K562 (cell line): ENCODE results near the gene CTSW. TPM values are rescaled to one million over a fixed set of nuclear protein-coding genes. Genes with fewer than 3 reads are reported as not detected.
A peak's percentile ranks its signal among the peaks of the same experiment; 100 is the strongest.

Source experiments
- CXXC5 ChIP-seq: fragments of 250-450 bp; sonication (Bioruptor Pico); IDR thresholded peaks from 2 replicates; pipeline ENCODE4 v1.8.0; 2022; ENCODE audit warnings: inconsistent platforms, mild to moderate bottlenecking, moderate library complexity
- LEF1 ChIP-seq: fragments of 450-650 bp; IDR thresholded peaks from 2 replicates; pipeline ENCODE4 v1.6.1; 2016; ENCODE audit warnings: mild to moderate bottlenecking
- MCM5 ChIP-seq: fragments of 450-650 bp; IDR thresholded peaks from 2 replicates; pipeline ENCODE4 v1.6.1; 2016; ENCODE audit warnings: low read depth
- MTF1 ChIP-seq: fragments of 250-450 bp; sonication (Bioruptor Pico); IDR thresholded peaks from 2 replicates; pipeline ENCODE4 v1.9.0; 2021; ENCODE audit warnings: moderate library complexity, mild to moderate bottlenecking, inconsistent platforms, borderline replicate concordance
- MXI1 ChIP-seq: IDR thresholded peaks from 2 replicates; pipeline ENCODE4 v1.6.1; 2011; ENCODE audit warnings: low read depth, mild to moderate bottlenecking, improper control_type of control experiment, low read length
- NEUROD1 ChIP-seq: fragments of 150-350 bp; IDR thresholded peaks from 2 replicates; pipeline ENCODE4 v1.6.1; 2014; ENCODE audit warnings: borderline replicate concordance, low read length, low read depth; ENCODE audit not compliant: partially characterized antibody
- POLR3A ChIP-seq: IDR thresholded peaks from 2 replicates; pipeline ENCODE4 v1.6.1; 2011; ENCODE audit warnings: borderline replicate concordance, mild to moderate bottlenecking, moderate library complexity; ENCODE audit not compliant: insufficient read length, insufficient read depth; ENCODE audit errors: extremely low read depth
- PRPF4 ChIP-seq: fragments of 200-400 bp; formaldehyde crosslinking; IDR thresholded peaks from one replicate; pipeline ENCODE4 v1.6.1; 2017; ENCODE audit warnings: low read length, low read depth, mild to moderate bottlenecking; ENCODE audit not compliant: insufficient read depth, poor library complexity, severe bottlenecking
- SAFB2 ChIP-seq: fragments of 200-400 bp; formaldehyde crosslinking; IDR thresholded peaks from 2 replicates; pipeline ENCODE4 v1.6.1; 2018; ENCODE audit warnings: borderline replicate concordance, low read length, low read depth, moderate library complexity; ENCODE audit not compliant: severe bottlenecking
- SPI1 ChIP-seq: IDR thresholded peaks from 2 replicates; pipeline ENCODE4 v1.6.1; 2011; ENCODE audit warnings: low read depth, low read length, control low read depth, borderline replicate concordance
- STAG1 ChIP-seq: sonication (generic); formaldehyde crosslinking; IDR thresholded peaks from 2 replicates; pipeline ENCODE4 v1.5.0; 2020; ENCODE audit warnings: missing genetic modification reagents, borderline replicate concordance
- XRCC4 ChIP-seq: IDR thresholded peaks from one replicate; pipeline ENCODE4 v1.6.1; 2011; ENCODE audit not compliant: insufficient read depth, insufficient read length; ENCODE audit errors: extremely low read depth
- ZFP91 ChIP-seq: sonication (generic); formaldehyde crosslinking; IDR thresholded peaks from 2 replicates; pipeline ENCODE4 v1.8.0; 2022; ENCODE audit warnings: mild to moderate bottlenecking, missing genetic modification reagents
- ZNF121 ChIP-seq: sonication (generic); formaldehyde crosslinking; conservative IDR thresholded peaks from 2 replicates; pipeline ENCODE4 v1.8.0; 2022; ENCODE audit warnings: missing genetic modification reagents
- ZNF197 ChIP-seq: fragments of 200-800 bp; sonication (Bioruptor generic); IDR thresholded peaks from 2 replicates; pipeline ENCODE4 v1.6.1; 2016; ENCODE audit warnings: low read depth, missing genetic modification characterization, missing compliant biosample characterization
- ZNF274 ChIP-seq: IDR thresholded peaks from 2 replicates; pipeline ENCODE4 v1.6.1; 2011; ENCODE audit warnings: low read depth, mild to moderate bottlenecking, low read length, moderate library complexity, borderline replicate concordance
- ZNF41 ChIP-seq: fragments of 250-450 bp; sonication (Bioruptor Pico); conservative IDR thresholded peaks from 2 replicates; pipeline ENCODE4 v1.4.0; 2020; ENCODE audit warnings: mild to moderate bottlenecking
- ZNF444 ChIP-seq: fragments of 250-450 bp; sonication (Bioruptor Pico); IDR thresholded peaks from 2 replicates; pipeline ENCODE4 v1.4.0; 2020; ENCODE audit warnings: mild to moderate bottlenecking, moderate library complexity
- polyA plus RNA-seq, 8 experiments: library from polyadenylated mRNA; depleted of rRNA in 4 of 8; stranded (reverse) in 5 of 8; unstranded in 3 of 8; fragments of >200 nt; fragmentation: Nextera tagmentation in 2 of 8; fragmentation: Illumina TruSeq in 1 of 8; extraction: Ambion mirVana in 2 of 8; extraction: Trizol in 1 of 8; gene quantifications; 2 replicates each; pipeline versions ENCODE4 v1.2.1 to v1.2.3, GENCODE V29; 2011 to 2014; ENCODE audit warnings: inconsistent platforms in 1 of 8, missing spikeins in 1 of 8
- total RNA-seq, 7 experiments: library from RNA; depleted of rRNA in 6 of 7; stranded (reverse); fragments of >200 nt in 6 of 7; fragmentation: Illumina TruSeq in 2 of 7; extraction: Trizol in 2 of 7; gene quantifications; 2 replicates each; pipeline versions ENCODE4 v1.2.1 to v1.2.3, GENCODE V29; 2011 to 2021; ENCODE audit warnings: low replicate concordance in 1 of 7
- TF ChIP-seq, protein P1 (sequence below), 2 experiments: fragments of 250-450 bp in 1 of 2; fragments of 450-650 bp in 1 of 2; sonication (Bioruptor Pico) in 1 of 2; IDR thresholded peaks; 2 replicates each; pipeline versions ENCODE4 v1.6.1 to v1.8.0; 2016 to 2021; ENCODE audit warnings: mild to moderate bottlenecking in 2 of 2, moderate library complexity in 2 of 2, missing compliant biosample characterization in 1 of 2, missing genetic modification characterization in 1 of 2
- TF ChIP-seq, protein P2 (sequence below): sonication (generic); formaldehyde crosslinking; IDR thresholded peaks from 2 replicates; pipeline ENCODE4 v1.8.0; 2022; ENCODE audit warnings: mild to moderate bottlenecking, missing genetic modification reagents
- TF ChIP-seq, protein P3 (sequence below): fragments of 250-450 bp; sonication (Bioruptor Pico); IDR thresholded peaks from 2 replicates; pipeline ENCODE4 v1.9.0; 2021; ENCODE audit warnings: mild to moderate bottlenecking, inconsistent platforms

The CTSW gene
- total and polyA plus RNA-seq, 9 of the 15 experiments (the other 6 are each of a cell fraction or from before 2014, with no cell fraction given) = 0.04 TPM; not detected in 8

DNA sequence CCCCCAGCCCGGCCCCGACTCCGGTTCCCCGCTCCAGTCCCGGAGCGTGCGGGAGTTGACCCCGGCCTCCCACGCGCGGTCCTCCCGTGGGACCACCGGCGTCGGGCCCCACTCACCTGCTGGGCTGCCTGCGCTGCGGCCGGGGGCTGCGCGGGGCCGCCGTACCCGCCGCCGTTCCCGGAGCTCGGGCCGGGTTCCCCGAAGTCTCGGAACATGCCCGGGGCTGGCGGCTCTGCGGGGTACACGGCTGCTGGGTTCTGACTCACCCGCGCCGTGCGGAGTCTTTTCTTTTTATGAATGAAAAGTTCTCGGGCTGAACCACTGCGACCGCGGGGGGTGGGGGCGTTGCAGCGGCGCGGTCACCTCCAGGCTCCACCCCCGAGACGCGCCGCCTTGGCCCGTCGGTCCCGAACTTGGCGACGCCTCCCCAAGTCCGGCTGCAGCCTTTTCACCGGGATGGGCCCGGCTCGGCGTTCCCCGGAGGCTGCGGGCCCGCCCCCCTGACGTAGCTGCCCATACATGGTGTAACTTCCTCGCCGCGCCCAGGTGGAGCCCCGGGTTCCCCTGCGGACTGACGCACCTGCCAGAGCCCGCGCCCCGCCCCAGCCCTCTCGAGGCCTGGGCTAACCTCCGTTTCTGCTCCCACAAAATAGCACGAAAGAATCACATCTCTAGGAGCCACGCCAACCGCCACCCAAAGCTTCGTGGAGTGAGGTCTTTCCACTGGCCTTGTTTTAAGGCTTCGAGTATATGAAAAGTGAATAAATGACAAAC, 20.7 kb downstream of the CTSW start, which contains the start of gene FOSL1 (continued):
- TF ChIP-seq MXI1 (no peak; the same call in 1 of the 2 replicates), POLR3A (no peak), ZNF444 (CRISPR knock-in tag) (no peak), ZFP91 (CRISPR knock-in tag) (0 out of 2 replicates have a peak, but pooled peaks have one; percentile 2), ZNF274 (no peak), SPI1 (no peak), PRPF4 (peak; percentile 90), SAFB2 (no peak), NEUROD1 (peak; percentile 52), MTF1 (CRISPR knock-in tag) (no peak), XRCC4 (no peak), MCM5 (no peak), ZNF197 (no peak), LEF1 (no peak), CXXC5 (CRISPR knock-in tag) (peak; percentile 93), STAG1 (no peak), ZNF41 (CRISPR knock-in tag) (no peak), ZNF121 (CRISPR knock-in tag) (no peak)
- TF ChIP-seq, protein P1, sequence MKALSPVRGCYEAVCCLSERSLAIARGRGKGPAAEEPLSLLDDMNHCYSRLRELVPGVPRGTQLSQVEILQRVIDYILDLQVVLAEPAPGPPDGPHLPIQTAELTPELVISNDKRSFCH (CRISPR knock-in tag; IDR thresholded peaks at IDR 0.05) = no peak
- TF ChIP-seq, protein P1 (tag; IDR thresholded peaks at IDR 0.05) = peak; percentile 44; the same call in 1 of the 2 replicates
- TF ChIP-seq, protein P2, sequence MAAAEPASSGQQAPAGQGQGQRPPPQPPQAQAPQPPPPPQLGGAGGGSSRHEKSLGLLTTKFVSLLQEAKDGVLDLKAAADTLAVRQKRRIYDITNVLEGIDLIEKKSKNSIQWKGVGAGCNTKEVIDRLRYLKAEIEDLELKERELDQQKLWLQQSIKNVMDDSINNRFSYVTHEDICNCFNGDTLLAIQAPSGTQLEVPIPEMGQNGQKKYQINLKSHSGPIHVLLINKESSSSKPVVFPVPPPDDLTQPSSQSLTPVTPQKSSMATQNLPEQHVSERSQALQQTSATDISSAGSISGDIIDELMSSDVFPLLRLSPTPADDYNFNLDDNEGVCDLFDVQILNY (CRISPR knock-in tag) = no peak
- TF ChIP-seq, protein P3, sequence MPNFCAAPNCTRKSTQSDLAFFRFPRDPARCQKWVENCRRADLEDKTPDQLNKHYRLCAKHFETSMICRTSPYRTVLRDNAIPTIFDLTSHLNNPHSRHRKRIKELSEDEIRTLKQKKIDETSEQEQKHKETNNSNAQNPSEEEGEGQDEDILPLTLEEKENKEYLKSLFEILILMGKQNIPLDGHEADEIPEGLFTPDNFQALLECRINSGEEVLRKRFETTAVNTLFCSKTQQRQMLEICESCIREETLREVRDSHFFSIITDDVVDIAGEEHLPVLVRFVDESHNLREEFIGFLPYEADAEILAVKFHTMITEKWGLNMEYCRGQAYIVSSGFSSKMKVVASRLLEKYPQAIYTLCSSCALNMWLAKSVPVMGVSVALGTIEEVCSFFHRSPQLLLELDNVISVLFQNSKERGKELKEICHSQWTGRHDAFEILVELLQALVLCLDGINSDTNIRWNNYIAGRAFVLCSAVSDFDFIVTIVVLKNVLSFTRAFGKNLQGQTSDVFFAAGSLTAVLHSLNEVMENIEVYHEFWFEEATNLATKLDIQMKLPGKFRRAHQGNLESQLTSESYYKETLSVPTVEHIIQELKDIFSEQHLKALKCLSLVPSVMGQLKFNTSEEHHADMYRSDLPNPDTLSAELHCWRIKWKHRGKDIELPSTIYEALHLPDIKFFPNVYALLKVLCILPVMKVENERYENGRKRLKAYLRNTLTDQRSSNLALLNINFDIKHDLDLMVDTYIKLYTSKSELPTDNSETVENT = no peak; the same call in 1 of the 2 replicates
